GM21447 (cell line): ENCODE data around the gene ACKR2.

Source experiments
- ATAC-seq: cut with Tn5 transposase; IDR thresholded peaks from one replicate; pipeline ENCODE4 v1.9.1; 2021; ENCODE audit not compliant: unreplicated experiment

The ACKR2 gene

GRCh38 chr3:42829083-42829627, 19.9 kb downstream of the ACKR2 start:
- ATAC-seq = no peak

- no peak for ATAC-seq
Measured at GRCh38 chr3:42829628-42830436, 20.6 kb downstream of the ACKR2 start.

- ATAC-seq = no peak
Measured at GRCh38 chr3:42830437-42831320, 21.4 kb downstream of the ACKR2 start.

- peak; percentile 65 for ATAC-seq
Measured at GRCh38 chr3:42831321-42831713, 22.1 kb downstream of the ACKR2 start.

- ATAC-seq = no peak
Measured at GRCh38 chr3:42836150-42837123, 27.2 kb downstream of the ACKR2 start.

GRCh38 chr3:42838571-42838970, 29.3 kb downstream of the ACKR2 start:
- no peak for ATAC-seq

GRCh38 chr3:42839616-42840015, 30.4 kb downstream of the ACKR2 start:
- peak; percentile 94 for ATAC-seq

- no peak for ATAC-seq
Measured at GRCh38 chr3:42841332-42841731, 32.1 kb downstream of the ACKR2 start.

- no peak for ATAC-seq
Measured at GRCh38 chr3:42843713-42844411, 34.6 kb downstream of the ACKR2 start.

- no peak for ATAC-seq
Measured at GRCh38 chr3:42844412-42844713, 35.1 kb downstream of the ACKR2 start.

GRCh38 chr3:42844815-42845214, 35.6 kb downstream of the ACKR2 start:
- no peak for ATAC-seq

GRCh38 chr3:42846685-42847522, 37.7 kb downstream of the ACKR2 start:
- no peak for ATAC-seq

- ATAC-seq = no peak
Measured at GRCh38 chr3:42847731-42848130, 38.5 kb downstream of the ACKR2 start.

- no peak for ATAC-seq
Measured at GRCh38 chr3:42849017-42849416, 39.8 kb downstream of the ACKR2 start.

- ATAC-seq = no peak
Measured at GRCh38 chr3:42850263-42850662, 41.0 kb downstream of the ACKR2 start.

GRCh38 chr3:42851228-42851834, 42.1 kb downstream of the ACKR2 start:
- ATAC-seq = no peak

GRCh38 chr3:42852441-42852840, 43.2 kb downstream of the ACKR2 start:
- ATAC-seq = no peak

GRCh38 chr3:42853056-42853455, 43.8 kb downstream of the ACKR2 start:
- ATAC-seq = no peak

- ATAC-seq = no peak
Measured at GRCh38 chr3:42853739-42854302, 44.6 kb downstream of the ACKR2 start.
